HepG2 (cell line): Measurements from ENCODE around the gene TATDN3. TPM values are rescaled to one million over a fixed set of nuclear protein-coding genes. Genes with fewer than 3 reads are reported as not detected.

Source experiments
- DPF2 ChIP-seq: sonication (generic); formaldehyde crosslinking; IDR thresholded peaks from 2 replicates; pipeline ENCODE4 v1.4.0; 2020; ENCODE audit warnings: mild to moderate bottlenecking, low read depth, missing genetic modification reagents, borderline replicate concordance
- GATAD2A ChIP-seq: IDR thresholded peaks from 2 replicates; pipeline ENCODE4 v1.6.1; 2016
- HNF4G ChIP-seq, 2 experiments: sonication (generic) in 1 of 2; formaldehyde crosslinking in 1 of 2; IDR thresholded peaks; 2 replicates each; pipeline versions ENCODE4 v1.4.0 to v1.6.1; 2011 to 2020; ENCODE audit warnings: borderline replicate concordance in 2 of 2, low read depth in 2 of 2, mild to moderate bottlenecking in 2 of 2, low read length in 1 of 2, missing genetic modification reagents in 1 of 2, moderate library complexity in 1 of 2
- HOXA3 ChIP-seq: sonication (generic); formaldehyde crosslinking; IDR thresholded peaks from 2 replicates; pipeline ENCODE4 v1.5.0; 2020; ENCODE audit warnings: missing genetic modification reagents
- ISL2 ChIP-seq: sonication (generic); formaldehyde crosslinking; IDR thresholded peaks from 2 replicates; pipeline ENCODE4 v1.5.0; 2020; ENCODE audit warnings: missing genetic modification reagents
- JUN ChIP-seq: sonication (generic); formaldehyde crosslinking; IDR thresholded peaks from 2 replicates; pipeline ENCODE4 v1.4.0; 2020; ENCODE audit warnings: mild to moderate bottlenecking, missing genetic modification reagents
- NFE2L2 ChIP-seq: fragments of 150-350 bp; IDR thresholded peaks from 2 replicates; pipeline ENCODE4 v1.6.1; 2014; ENCODE audit warnings: low read length
- SIX1 ChIP-seq: sonication (generic); formaldehyde crosslinking; IDR thresholded peaks from 2 replicates; pipeline ENCODE4 v1.4.0; 2020; ENCODE audit warnings: missing genetic modification reagents, borderline replicate concordance
- SNAI1 ChIP-seq: sonication (generic); formaldehyde crosslinking; IDR thresholded peaks from 2 replicates; pipeline ENCODE4 v1.5.0; 2020; ENCODE audit warnings: mild to moderate bottlenecking, missing genetic modification reagents, borderline replicate concordance
- SNAPC2 ChIP-seq: sonication (generic); formaldehyde crosslinking; IDR thresholded peaks from 2 replicates; pipeline ENCODE4 v1.8.1; 2022; ENCODE audit warnings: mild to moderate bottlenecking, missing genetic modification reagents
- SOX5 ChIP-seq: IDR thresholded peaks from 2 replicates; pipeline ENCODE4 v1.6.1; 2016; ENCODE audit warnings: borderline replicate concordance
- YEATS2 ChIP-seq: sonication (generic); formaldehyde crosslinking; IDR thresholded peaks from 2 replicates; pipeline ENCODE4 v1.4.0; 2020; ENCODE audit warnings: missing genetic modification reagents, borderline replicate concordance
- ZEB1 ChIP-seq: IDR thresholded peaks from 2 replicates; pipeline ENCODE4 v1.6.1; 2012; ENCODE audit warnings: mild to moderate bottlenecking, low read depth, inconsistent platforms; ENCODE audit not compliant: insufficient replicate concordance
- ZNF317 ChIP-seq: sonication (generic); formaldehyde crosslinking; IDR thresholded peaks from 2 replicates; pipeline ENCODE4 v1.5.0; 2020; ENCODE audit warnings: mild to moderate bottlenecking, missing genetic modification reagents
- ZNF331 ChIP-seq: sonication (generic); formaldehyde crosslinking; IDR thresholded peaks from 2 replicates; pipeline ENCODE4 v1.4.0; 2020; ENCODE audit warnings: missing genetic modification reagents
- ZNF589 ChIP-seq: sonication (generic); formaldehyde crosslinking; conservative IDR thresholded peaks from 2 replicates; pipeline ENCODE4 v1.8.0; 2022; ENCODE audit warnings: mild to moderate bottlenecking, moderate library complexity, missing genetic modification reagents
- polyA plus RNA-seq, 8 experiments: library from polyadenylated mRNA; depleted of rRNA in 3 of 8; stranded (reverse) in 7 of 8; unstranded in 1 of 8; fragments of >200 nt; fragmentation: Illumina TruSeq in 4 of 8; extraction: Trizol in 4 of 8; gene quantifications; 2 replicates each; pipeline versions ENCODE4 v1.2.1 to v1.2.3, GENCODE V29; 2011 to 2016; ENCODE audit warnings: low read depth in 4 of 8, missing spikeins in 1 of 8, mixed read lengths in 1 of 8; ENCODE audit not compliant: insufficient read depth in 1 of 8
- total RNA-seq, 5 experiments: library from RNA; depleted of rRNA; stranded (reverse); fragments of >200 nt; fragmentation: Illumina TruSeq; extraction: Trizol; gene quantifications; 2 replicates each; pipeline ENCODE4 v1.2.3, GENCODE V29; 2016; ENCODE audit warnings: low read depth in 1 of 5
- TF ChIP-seq, protein P1 (sequence below): sonication (generic); formaldehyde crosslinking; IDR thresholded peaks from 2 replicates; pipeline ENCODE4 v1.4.0; 2020; ENCODE audit warnings: missing genetic modification reagents, borderline replicate concordance
- TF ChIP-seq, protein P2 (sequence below): sonication (generic); formaldehyde crosslinking; IDR thresholded peaks from 2 replicates; pipeline ENCODE4 v1.9.0; 2022; ENCODE audit warnings: low read depth, missing genetic modification reagents
- TF ChIP-seq, protein P3 (sequence below): IDR thresholded peaks from 2 replicates; pipeline ENCODE4 v1.6.1; 2016
- TF ChIP-seq, protein P4 (sequence below), 2 experiments: sonication (generic) in 1 of 2; formaldehyde crosslinking in 1 of 2; IDR thresholded peaks; 2 replicates each; pipeline versions ENCODE4 v1.4.0 to v1.6.1; 2016 to 2020; ENCODE audit warnings: borderline replicate concordance in 1 of 2, low read depth in 1 of 2, mild to moderate bottlenecking in 1 of 2, missing genetic modification reagents in 1 of 2

TATDN3 gene
- total and polyA plus RNA-seq, 2 of the 13 experiments (the other 11 are each of a cell fraction or from before 2014, with no cell fraction given) = 7.3 to 8.6 TPM

DNA sequence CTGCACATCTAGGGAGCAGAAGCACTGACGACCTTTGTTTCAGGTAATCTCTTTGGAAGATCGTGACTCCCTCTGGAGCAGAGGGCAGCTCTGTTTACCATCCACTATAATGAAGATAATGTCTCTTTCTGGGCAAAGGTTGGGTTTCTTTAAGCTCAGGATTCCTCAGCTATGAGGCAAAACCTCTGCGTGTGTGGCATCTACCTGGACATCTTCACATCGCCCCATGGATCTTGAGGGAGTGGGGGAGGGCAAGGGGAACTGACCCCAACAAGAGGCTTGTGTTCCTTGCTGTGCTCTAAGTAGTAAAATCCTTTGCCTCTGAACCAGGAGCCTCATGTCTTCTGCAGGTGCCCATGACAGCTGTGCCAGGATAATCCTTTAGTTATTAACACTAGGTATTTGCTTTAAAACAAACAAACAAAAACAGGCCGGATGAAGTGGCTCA, 36.2 kb downstream of the TATDN3 start (continued):
- peak; percentile 54; the same call in 1 of the 2 replicates for TF ChIP-seq ZNF317 (CRISPR knock-in tag)
- TF ChIP-seq ZNF331 (CRISPR knock-in tag) = peak; percentile 61; the same call in 1 of the 2 replicates
- peak; percentile 31; the same call in 1 of the 2 replicates for TF ChIP-seq SNAPC2 (CRISPR knock-in tag)
- peak; percentile 17; the same call in 1 of the 2 replicates for TF ChIP-seq HOXA3 (CRISPR knock-in tag)
- TF ChIP-seq NFE2L2 = no peak
- peak; percentile 78 for TF ChIP-seq DPF2 (CRISPR knock-in tag)
- peak; percentile 78; the same call in 1 of the 2 replicates for TF ChIP-seq SOX5
- TF ChIP-seq ISL2 = peak; percentile 66
- TF ChIP-seq SNAI1 (CRISPR knock-in tag) = 0 out of 2 replicates have a peak, but pooled peaks have one; percentile 16
- TF ChIP-seq JUN (CRISPR knock-in tag) = peak; percentile 86
- peak; percentile 63; the same call in 1 of the 2 replicates for TF ChIP-seq SIX1 (CRISPR knock-in tag)
- TF ChIP-seq ZEB1 = peak; percentile 79
- TF ChIP-seq, protein P1, sequence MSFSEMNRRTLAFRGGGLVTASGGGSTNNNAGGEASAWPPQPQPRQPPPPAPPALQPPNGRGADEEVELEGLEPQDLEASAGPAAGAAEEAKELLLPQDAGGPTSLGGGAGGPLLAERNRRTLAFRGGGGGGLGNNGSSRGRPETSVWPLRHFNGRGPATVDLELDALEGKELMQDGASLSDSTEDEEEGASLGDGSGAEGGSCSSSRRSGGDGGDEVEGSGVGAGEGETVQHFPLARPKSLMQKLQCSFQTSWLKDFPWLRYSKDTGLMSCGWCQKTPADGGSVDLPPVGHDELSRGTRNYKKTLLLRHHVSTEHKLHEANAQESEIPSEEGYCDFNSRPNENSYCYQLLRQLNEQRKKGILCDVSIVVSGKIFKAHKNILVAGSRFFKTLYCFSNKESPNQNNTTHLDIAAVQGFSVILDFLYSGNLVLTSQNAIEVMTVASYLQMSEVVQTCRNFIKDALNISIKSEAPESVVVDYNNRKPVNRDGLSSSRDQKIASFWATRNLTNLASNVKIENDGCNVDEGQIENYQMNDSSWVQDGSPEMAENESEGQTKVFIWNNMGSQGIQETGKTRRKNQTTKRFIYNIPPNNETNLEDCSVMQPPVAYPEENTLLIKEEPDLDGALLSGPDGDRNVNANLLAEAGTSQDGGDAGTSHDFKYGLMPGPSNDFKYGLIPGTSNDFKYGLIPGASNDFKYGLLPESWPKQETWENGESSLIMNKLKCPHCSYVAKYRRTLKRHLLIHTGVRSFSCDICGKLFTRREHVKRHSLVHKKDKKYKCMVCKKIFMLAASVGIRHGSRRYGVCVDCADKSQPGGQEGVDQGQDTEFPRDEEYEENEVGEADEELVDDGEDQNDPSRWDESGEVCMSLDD = no peak
- TF ChIP-seq, protein P2, sequence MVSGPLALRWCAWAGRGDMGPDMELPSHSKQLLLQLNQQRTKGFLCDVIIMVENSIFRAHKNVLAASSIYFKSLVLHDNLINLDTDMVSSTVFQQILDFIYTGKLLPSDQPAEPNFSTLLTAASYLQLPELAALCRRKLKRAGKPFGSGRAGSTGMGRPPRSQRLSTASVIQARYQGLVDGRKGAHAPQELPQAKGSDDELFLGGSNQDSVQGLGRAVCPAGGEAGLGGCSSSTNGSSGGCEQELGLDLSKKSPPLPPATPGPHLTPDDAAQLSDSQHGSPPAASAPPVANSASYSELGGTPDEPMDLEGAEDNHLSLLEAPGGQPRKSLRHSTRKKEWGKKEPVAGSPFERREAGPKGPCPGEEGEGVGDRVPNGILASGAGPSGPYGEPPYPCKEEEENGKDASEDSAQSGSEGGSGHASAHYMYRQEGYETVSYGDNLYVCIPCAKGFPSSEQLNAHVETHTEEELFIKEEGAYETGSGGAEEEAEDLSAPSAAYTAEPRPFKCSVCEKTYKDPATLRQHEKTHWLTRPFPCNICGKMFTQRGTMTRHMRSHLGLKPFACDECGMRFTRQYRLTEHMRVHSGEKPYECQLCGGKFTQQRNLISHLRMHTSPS (CRISPR knock-in tag) = peak; percentile 84
- TF ChIP-seq, protein P3, sequence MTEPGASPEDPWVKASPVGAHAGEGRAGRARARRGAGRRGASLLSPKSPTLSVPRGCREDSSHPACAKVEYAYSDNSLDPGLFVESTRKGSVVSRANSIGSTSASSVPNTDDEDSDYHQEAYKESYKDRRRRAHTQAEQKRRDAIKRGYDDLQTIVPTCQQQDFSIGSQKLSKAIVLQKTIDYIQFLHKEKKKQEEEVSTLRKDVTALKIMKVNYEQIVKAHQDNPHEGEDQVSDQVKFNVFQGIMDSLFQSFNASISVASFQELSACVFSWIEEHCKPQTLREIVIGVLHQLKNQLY (CRISPR knock-in tag) = peak; percentile 62; the same call in 1 of the 2 replicates
- peak; percentile 78 for TF ChIP-seq GATAD2A (CRISPR knock-in tag)
- TF ChIP-seq, protein P4, sequence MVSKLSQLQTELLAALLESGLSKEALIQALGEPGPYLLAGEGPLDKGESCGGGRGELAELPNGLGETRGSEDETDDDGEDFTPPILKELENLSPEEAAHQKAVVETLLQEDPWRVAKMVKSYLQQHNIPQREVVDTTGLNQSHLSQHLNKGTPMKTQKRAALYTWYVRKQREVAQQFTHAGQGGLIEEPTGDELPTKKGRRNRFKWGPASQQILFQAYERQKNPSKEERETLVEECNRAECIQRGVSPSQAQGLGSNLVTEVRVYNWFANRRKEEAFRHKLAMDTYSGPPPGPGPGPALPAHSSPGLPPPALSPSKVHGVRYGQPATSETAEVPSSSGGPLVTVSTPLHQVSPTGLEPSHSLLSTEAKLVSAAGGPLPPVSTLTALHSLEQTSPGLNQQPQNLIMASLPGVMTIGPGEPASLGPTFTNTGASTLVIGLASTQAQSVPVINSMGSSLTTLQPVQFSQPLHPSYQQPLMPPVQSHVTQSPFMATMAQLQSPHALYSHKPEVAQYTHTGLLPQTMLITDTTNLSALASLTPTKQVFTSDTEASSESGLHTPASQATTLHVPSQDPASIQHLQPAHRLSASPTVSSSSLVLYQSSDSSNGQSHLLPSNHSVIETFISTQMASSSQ (IDR thresholded peaks at IDR 0.05; ENCODE audit: low read depth) = no peak
- TF ChIP-seq, protein P4 (CRISPR knock-in tag; IDR thresholded peaks at IDR 0.05; ENCODE audit: borderline replicate concordance) = no peak
- TF ChIP-seq HNF4G (IDR thresholded peaks at IDR 0.05; ENCODE audit: borderline replicate concordance, low read depth, low read length) = peak; percentile 89
- peak; percentile 80; the same call in 1 of the 2 replicates for TF ChIP-seq HNF4G (CRISPR knock-in tag; IDR thresholded peaks at IDR 0.05; ENCODE audit: borderline replicate concordance, low read depth)
- TF ChIP-seq ZNF589 = no peak
- no peak for TF ChIP-seq YEATS2 (CRISPR knock-in tag)
